H1 (cell line): Measurements from ENCODE around the gene ZRANB3.

Experiments used
- CHD2 ChIP-seq: IDR thresholded peaks from 2 replicates; pipeline ENCODE4 v1.6.1; 2012; ENCODE audit warnings: low read length, improper control_type of control experiment
- FOSL1 ChIP-seq: IDR thresholded peaks from 2 replicates; pipeline ENCODE4 v1.6.1; 2011; ENCODE audit warnings: mild to moderate bottlenecking, low read depth, low read length, moderate library complexity; ENCODE audit not compliant: insufficient read depth
- GABPA ChIP-seq: IDR thresholded peaks from 2 replicates; pipeline ENCODE4 v1.6.1; 2011; ENCODE audit warnings: mild to moderate bottlenecking, low read length, moderate library complexity, borderline replicate concordance; ENCODE audit not compliant: insufficient read depth
- KDM1A ChIP-seq: fragments of 200-600, 300-600 bp; sonication (generic); IDR thresholded peaks from 2 replicates; pipeline ENCODE4 v1.7.1; 2016; ENCODE audit warnings: mild to moderate bottlenecking, low read length, borderline replicate concordance
- POLR2AphosphoS5 ChIP-seq: IDR thresholded peaks from 2 replicates; pipeline ENCODE4 v1.6.1; 2011; ENCODE audit warnings: low read depth, low read length
- RFX5 ChIP-seq: IDR thresholded peaks from 2 replicates; pipeline ENCODE4 v1.6.1; 2011; ENCODE audit warnings: low read depth, low read length, improper control_type of control experiment, borderline replicate concordance
- RNF2 ChIP-seq: fragments of 200-900, 300-1000 bp; sonication (generic); IDR thresholded peaks from 2 replicates; pipeline ENCODE4 v1.7.1; 2016; ENCODE audit warnings: borderline replicate concordance, low read depth, mild to moderate bottlenecking, antibody characterized with exemption, low read length; ENCODE audit not compliant: poor library complexity, severe bottlenecking; ENCODE audit errors: missing control alignments
- RXRA ChIP-seq: IDR thresholded peaks from 2 replicates; pipeline ENCODE4 v1.6.1; 2011; ENCODE audit warnings: low read depth, mild to moderate bottlenecking, low read length, moderate library complexity; ENCODE audit not compliant: insufficient read depth
- TF ChIP-seq, protein P1 (sequence below), 3 experiments: IDR thresholded peaks; 1 replicate in 2 of 3; 2 replicates in 1 of 3; pipeline versions ENCODE4 v1.5.1 to v1.6.1; 2011; ENCODE audit warnings: low read length in 3 of 3, mild to moderate bottlenecking in 3 of 3, inconsistent platforms in 2 of 3, low read depth in 1 of 3, moderate library complexity in 1 of 3; ENCODE audit not compliant: insufficient read depth in 1 of 3; ENCODE audit errors: control extremely low read depth in 1 of 3
- TF ChIP-seq, protein P2 (sequence below): IDR thresholded peaks from 2 replicates; pipeline ENCODE4 v1.6.1; 2012; ENCODE audit warnings: inconsistent platforms

DNA sequence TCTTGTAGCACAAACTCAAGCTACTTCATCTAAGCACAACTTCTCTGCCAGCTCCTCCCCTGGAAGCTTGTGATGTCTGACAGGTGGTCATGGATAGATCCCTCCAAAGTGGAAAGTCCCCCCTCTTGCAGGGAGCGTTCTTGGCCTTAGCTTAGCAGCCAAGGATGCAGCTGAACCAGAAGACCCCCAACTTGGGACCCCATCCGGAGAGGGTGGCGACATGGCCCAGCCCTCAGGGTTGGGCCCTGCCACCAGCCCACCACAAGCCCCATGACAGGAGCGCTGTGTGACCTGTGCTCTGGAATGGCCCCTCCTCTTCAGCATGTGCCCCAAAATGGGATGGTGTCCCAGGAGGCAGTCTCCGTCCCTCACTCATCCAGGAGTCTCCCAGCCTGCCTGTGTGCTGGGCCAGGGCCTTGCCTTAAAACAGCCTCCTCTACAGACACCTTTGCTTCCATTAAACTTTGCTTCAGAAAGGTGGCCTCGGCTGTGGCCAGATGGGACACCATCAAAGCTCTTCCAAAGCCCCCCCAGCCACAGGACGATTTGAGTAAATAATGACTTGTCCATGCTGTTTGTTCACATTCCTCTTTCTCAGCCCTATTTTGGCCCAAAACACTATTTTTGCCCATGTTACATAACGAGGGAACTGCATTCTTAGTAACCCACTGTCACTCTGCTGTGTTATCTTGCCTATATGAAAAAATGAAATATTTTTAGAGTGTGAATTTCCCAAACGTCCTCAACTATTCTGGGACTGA is 356.8 kb downstream of the ZRANB3 start:
- no peak for TF ChIP-seq GABPA
- TF ChIP-seq, protein P1, sequence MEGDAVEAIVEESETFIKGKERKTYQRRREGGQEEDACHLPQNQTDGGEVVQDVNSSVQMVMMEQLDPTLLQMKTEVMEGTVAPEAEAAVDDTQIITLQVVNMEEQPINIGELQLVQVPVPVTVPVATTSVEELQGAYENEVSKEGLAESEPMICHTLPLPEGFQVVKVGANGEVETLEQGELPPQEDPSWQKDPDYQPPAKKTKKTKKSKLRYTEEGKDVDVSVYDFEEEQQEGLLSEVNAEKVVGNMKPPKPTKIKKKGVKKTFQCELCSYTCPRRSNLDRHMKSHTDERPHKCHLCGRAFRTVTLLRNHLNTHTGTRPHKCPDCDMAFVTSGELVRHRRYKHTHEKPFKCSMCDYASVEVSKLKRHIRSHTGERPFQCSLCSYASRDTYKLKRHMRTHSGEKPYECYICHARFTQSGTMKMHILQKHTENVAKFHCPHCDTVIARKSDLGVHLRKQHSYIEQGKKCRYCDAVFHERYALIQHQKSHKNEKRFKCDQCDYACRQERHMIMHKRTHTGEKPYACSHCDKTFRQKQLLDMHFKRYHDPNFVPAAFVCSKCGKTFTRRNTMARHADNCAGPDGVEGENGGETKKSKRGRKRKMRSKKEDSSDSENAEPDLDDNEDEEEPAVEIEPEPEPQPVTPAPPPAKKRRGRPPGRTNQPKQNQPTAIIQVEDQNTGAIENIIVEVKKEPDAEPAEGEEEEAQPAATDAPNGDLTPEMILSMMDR (IDR thresholded peaks at IDR 0.05; ENCODE audit: control extremely low read depth in 1 of 3, insufficient read depth in 1 of 3, low read depth in 1 of 3, low read length in 3 of 3): no peak
- TF ChIP-seq FOSL1: no peak
- TF ChIP-seq RFX5: no peak
- no peak for TF ChIP-seq POLR2AphosphoS5
- TF ChIP-seq CHD2: no peak
- TF ChIP-seq KDM1A: no peak
- TF ChIP-seq, protein P2, sequence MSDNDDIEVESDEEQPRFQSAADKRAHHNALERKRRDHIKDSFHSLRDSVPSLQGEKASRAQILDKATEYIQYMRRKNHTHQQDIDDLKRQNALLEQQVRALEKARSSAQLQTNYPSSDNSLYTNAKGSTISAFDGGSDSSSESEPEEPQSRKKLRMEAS: no peak
- no peak for TF ChIP-seq RNF2
- TF ChIP-seq RXRA: no peak
